Activated CD8-positive, alpha-beta T cell treated with anti-CD3 and anti-CD28 coated beads for 36 hours (primary cell): ENCODE measurements around the gene TTC19. TPM values are rescaled to one million over a fixed set of nuclear protein-coding genes. Genes with fewer than 3 reads are reported as not detected.

Experiments
- ATAC-seq: fragments of 200-7000 bp; cut with Tn5 transposase; one replicate; pipeline ENCODE4 v1.10.0; 2021; ENCODE audit warnings: mild to moderate bottlenecking, moderate library complexity
- CTCF ChIA-PET: fragments of 350-600 bp; sonication (Branson Sonifier 250); formaldehyde crosslinking; loops from one replicate; lab custom pipeline; 2021; ENCODE audit warnings: antibody characterized with exemption; lab: Charles Lee
- POLR2A ChIA-PET: fragments of 350-600 bp; sonication (Branson Sonifier 250); formaldehyde crosslinking; loops from one replicate; lab custom pipeline; 2021; ENCODE audit warnings: antibody characterized with exemption; lab: Charles Lee
- DNase-seq: peaks from one replicate; pipeline ENCODE4 v3.0.0-alpha.2; 2020
- H3K27ac Mint-ChIP-seq: one replicate; pipeline ENCODE4 v1.8.0; 2021; ENCODE audit warnings: mild to moderate bottlenecking, mixed read lengths
- H3K27me3 Mint-ChIP-seq: one replicate; pipeline ENCODE4 v1.8.0; 2021; ENCODE audit warnings: mixed read lengths
- H3K36me3 Mint-ChIP-seq: one replicate; pipeline ENCODE4 v1.8.0; 2021; ENCODE audit warnings: low read depth, mixed read lengths
- H3K4me1 Mint-ChIP-seq: one replicate; pipeline ENCODE4 v1.8.0; 2021; ENCODE audit warnings: low read depth, mixed read lengths
- H3K4me3 Mint-ChIP-seq: one replicate; pipeline ENCODE4 v1.8.0; 2021; ENCODE audit warnings: mild to moderate bottlenecking, moderate library complexity, mixed read lengths
- H3K9me3 Mint-ChIP-seq: one replicate; pipeline ENCODE4 v1.8.0; 2021; ENCODE audit warnings: mixed read lengths
- CTCF ChIP-seq: fragments of 200-600 bp; IDR thresholded peaks from one replicate; pipeline ENCODE4 v1.8.0; 2022; ENCODE audit warnings: antibody characterized with exemption, mild to moderate bottlenecking
- intact Hi-C: fragments of 100-400 bp; cut with micrococcal nuclease; formaldehyde crosslinking; loops from one replicate; pipeline ENCODE4 v1.10.0; 2022
- total RNA-seq, 2 experiments: library from RNA; stranded (reverse); gene quantifications; one replicate each; pipeline ENCODE4 v1.2.3, GENCODE V29; 2021

TTC19 gene
- 10 to 100 TPM; 24.7 to 26.0 TPM for total RNA-seq

DNA sequence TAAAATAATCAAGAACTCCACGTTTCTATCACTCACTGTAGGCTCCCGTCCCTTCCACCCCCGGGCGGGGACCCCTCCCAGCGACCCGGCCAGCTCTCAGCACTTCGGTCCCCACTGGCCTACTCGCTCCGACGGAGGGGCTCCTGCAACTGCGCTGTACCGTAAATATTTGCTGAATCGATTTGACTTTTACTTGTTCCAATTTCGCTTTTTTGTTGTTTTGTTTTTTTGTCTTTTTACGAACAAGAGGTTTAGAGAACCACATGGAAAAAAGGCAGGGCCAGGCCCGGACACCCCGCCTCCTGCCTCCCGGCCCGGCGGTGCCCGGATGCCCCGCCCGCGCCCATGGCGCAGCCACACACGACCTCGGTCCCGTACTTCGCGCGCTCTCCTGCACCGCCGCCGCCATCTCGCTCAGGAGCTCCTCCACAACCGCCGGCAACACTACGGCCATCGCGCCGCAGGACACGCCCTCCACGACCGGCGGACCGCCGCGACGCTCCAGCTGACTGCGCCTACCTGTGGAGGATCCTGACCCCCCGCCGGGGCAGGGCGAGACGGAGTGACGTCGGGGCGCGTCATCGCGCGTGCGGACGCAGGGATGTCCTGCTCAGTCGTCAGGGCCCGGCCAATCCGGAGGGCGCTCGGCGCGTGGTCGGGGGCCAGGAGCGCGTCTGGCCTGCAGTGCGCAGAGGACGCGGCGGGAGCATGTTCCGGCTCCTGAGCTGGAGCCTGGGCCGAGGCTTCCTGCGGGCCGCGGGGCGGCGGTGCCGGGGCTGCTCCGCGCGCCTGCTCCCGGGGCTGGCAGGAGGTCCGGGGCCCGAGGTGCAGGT lies at the start of gene TTC19, which contains the start of gene ZSWIM7:
TSS of gene TTC19 (plus strand) at position 684 of the 833 bp plus-strand sequence. CDS start at position 709, 25 bp downstream.
TSS of gene ZSWIM7 (minus strand) at position 564 of the 833 bp plus-strand sequence. CDS start at position 454, 110 bp downstream.
- DNase-seq (peak; percentile 97), ATAC-seq (peak; percentile 89)
- POLR2A ChIA-PET: interaction anchor here (0.6 to 2.5 kb wide), 16 partner anchors 8 to 1307 kb away, joined by 3 to 22 read pairs (median 3); partner anchors contain the start of genes ADORA2B and UBB
- TF ChIP-seq CTCF: no peak
- Mint-ChIP-seq H3K4me1 (peaks cover 28% of the 10 kb centered on the region), H3K36me3 (peaks cover 40% of the 10 kb centered on the region), H3K9me3 (peaks cover 9% of the 10 kb centered on the region), H3K27me3 (no peaks in the 10 kb centered on the region), H3K27ac (peak within 1 kb of the TSS; percentile 96), H3K4me3 (peak within 1 kb of the TSS; percentile 96)
- CTCF ChIA-PET: interaction anchor here (0.7 to 1.8 kb wide), 10 partner anchors 10 to 171 kb away, joined by 3 to 10 read pairs (median 3); partner anchors contain the start of gene ADORA2B
- intact Hi-C loops: loop anchor here (5.0 kb wide), 1 partner anchor 42 kb away; no protein-coding TSS in a partner anchor

- TF ChIP-seq CTCF: no peak
- intact Hi-C loops: no loop called here
- POLR2A ChIA-PET: no interaction called here
- CTCF ChIA-PET: no interaction called here
- Mint-ChIP-seq H3K4me3 (no peak overlapping the region), H3K4me1 (peaks cover 5% of the 10 kb centered on the region), H3K36me3 (no peaks in the 10 kb centered on the region), H3K27me3 (peaks cover 4% of the 10 kb centered on the region), H3K9me3 (no peaks in the 10 kb centered on the region), H3K27ac (no peak overlapping the region)
- DNase-seq (no peak), ATAC-seq (no peak)
Observed at GRCh38 chr17:15951368-15952047, 48.1 kb upstream of the TTC19 start.

GRCh38 chr17:15952048-15952532 lies 47.5 kb upstream of the TTC19 start:
- Mint-ChIP-seq H3K9me3 (no peaks in the 10 kb centered on the region), H3K27ac (no peak overlapping the region), H3K36me3 (no peaks in the 10 kb centered on the region), H3K4me3 (no peak overlapping the region), H3K27me3 (peaks cover 4% of the 10 kb centered on the region), H3K4me1 (peaks cover 6% of the 10 kb centered on the region)
- ChIA-PET POLR2A (no interaction called here), CTCF (no interaction called here)
- ATAC-seq (no peak), DNase-seq (no peak)
- intact Hi-C loops: no loop called here
- TF ChIP-seq CTCF: no peak

- Mint-ChIP-seq H3K4me3 (no peak overlapping the region), H3K27me3 (peaks cover 9% of the 10 kb centered on the region), H3K36me3 (no peaks in the 10 kb centered on the region), H3K9me3 (no peaks in the 10 kb centered on the region), H3K4me1 (peaks cover 14% of the 10 kb centered on the region), H3K27ac (no peak overlapping the region)
- ATAC-seq (no peak), DNase-seq (no peak)
- TF ChIP-seq CTCF: no peak
- intact Hi-C loops: no loop called here
- CTCF ChIA-PET: no interaction called here
- POLR2A ChIA-PET: no interaction called here
Observed at GRCh38 chr17:15952916-15953790, 46.5 kb upstream of the TTC19 start.
